Middle frontal gyrus (tissue), 1 donor: ENCODE results near the gene HEXD.

Source experiments
- DNase-seq: peaks from one replicate; pipeline ENCODE4 v3.0.0-alpha.2; 2015; ENCODE audit warnings: low spot score; ENCODE audit errors: extremely low spot score

The HEXD gene

GRCh38 chr17:82486231-82487094 lies 68.3 kb downstream of the HEXD start:
- no peak for DNase-seq

DNA sequence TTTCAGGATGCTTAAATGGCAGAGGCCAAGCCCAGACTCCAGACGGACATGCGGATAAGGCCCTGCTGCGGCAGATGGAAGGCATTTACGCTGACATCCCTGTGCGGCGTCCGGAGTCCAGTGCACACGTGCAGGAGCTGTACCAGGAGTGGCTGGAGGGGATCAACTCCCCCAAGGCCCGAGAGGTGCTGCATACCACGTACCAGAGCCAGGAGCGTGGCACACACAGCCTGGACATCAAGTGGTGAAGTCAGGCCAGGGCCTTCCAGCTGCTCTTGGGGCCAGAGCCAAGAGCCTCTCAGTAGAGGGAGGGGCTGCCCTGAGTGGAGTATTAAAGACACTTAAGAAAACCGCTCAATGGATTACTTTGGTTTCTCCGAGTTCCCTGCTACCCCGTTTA lies 69.8 kb downstream of the HEXD start:
- no peak for DNase-seq

DNA sequence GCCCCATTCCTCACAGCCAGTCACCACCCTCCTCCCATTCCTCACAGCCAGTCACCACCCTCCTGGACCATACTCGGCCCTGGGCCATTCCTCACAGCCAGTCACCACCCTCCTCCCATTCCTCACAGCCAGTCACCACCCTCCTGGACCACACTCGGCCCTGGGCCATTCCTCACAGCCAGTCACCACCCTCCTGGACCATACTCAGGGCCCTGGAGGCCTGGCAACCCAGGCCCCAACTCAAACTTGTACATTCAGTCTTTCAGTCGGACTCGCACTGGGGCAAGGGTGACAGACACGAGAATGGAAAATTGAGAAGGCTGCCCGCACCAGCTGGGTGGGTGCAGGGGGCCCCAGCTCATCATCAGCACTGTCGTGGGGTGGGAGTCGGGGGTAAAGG lies 71.0 kb downstream of the HEXD start:
- no peak for DNase-seq

- DNase-seq: no peak
These were observed 71.8 kb downstream of the HEXD start for GRCh38 chr17:82489851-82490511.

DNA sequence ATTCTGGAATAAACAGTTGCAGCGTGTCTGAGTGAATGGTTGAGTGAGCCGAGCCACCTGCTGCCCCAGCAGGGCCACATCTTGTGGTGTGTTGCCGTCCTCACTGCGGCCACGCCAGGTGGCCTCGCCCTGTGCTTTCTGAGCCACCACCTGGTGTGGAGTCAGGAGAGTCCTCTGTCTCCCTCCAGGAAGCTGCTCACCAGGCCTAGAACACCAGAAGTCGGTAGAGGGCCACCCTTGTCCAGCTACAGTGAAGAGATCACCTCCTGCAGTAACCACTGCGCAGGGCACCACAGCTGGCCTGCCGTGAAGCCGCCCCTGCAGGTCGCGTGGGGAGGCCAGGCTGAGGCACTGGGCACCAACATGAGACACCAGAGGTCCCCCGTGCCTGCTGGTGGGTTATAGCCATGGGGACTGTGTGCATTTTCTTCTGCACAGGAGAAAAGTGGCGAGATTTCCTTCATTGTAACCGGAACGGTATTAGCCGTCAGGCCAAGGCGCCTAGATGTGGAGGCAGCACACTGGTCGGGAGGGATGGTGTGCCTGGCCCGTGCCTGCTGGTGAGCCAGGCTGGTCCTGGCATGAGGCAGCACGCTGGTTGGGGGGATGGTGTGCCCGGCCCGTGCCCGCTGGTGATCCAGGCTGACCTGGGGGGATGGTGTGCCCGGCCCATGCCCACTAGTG lies 72.5 kb downstream of the HEXD start:
- no peak for DNase-seq

GRCh38 chr17:82491196-82491530 lies 73.0 kb downstream of the HEXD start:
- DNase-seq: no peak

GRCh38 chr17:82491533-82491932 lies 73.4 kb downstream of the HEXD start:
- DNase-seq: no peak
